ENCODE measurements around the gene PAX5.

- no peak for TF ChIP-seq CTCF (IDR thresholded peaks at IDR 0.05; ENCODE audit: low read depth, low read length, poor library complexity, severe bottlenecking)
- TF ChIP-seq EZH2phosphoT487 (IDR thresholded peaks at IDR 0.05; ENCODE audit: borderline replicate concordance, low read length): no peak
These were observed 196.3 kb downstream of the PAX5 start for GRCh38 chr9:36837431-36838405.

All from DOHH2 (cell line).